GM18502 (cell line): ENCODE data around the gene TRAPPC3L.

Source experiments
- ATAC-seq: cut with Tn5 transposase; IDR thresholded peaks from one replicate; pipeline ENCODE4 v1.9.1; 2021; ENCODE audit warnings: mild to moderate bottlenecking; ENCODE audit not compliant: unreplicated experiment, poor library complexity

TRAPPC3L gene

DNA sequence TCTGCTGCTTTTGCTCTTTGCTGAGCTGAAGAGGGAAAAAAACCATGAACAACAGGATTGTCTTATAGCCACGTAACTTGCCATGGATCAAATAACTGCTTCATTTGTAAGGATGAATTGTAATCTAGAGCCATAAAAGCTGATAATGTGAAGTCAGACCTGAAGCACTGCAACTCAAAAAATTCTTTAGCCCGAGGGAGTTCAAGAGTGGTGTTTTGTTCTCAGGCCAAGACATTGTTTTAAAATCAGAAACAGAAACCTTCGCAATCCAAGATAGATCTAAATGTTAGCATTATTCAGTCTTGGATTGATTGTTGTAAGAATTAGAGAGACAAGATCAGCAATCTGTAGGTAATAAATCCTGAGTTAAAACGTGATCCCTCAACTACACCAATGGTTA, at the start of gene TRAPPC3L:
TRAPPC3L (minus strand) TSS at position 34 of the 400 bp plus-strand sequence. CDS start 170 bp downstream, outside the sequence.
- ATAC-seq, result no peak

DNA sequence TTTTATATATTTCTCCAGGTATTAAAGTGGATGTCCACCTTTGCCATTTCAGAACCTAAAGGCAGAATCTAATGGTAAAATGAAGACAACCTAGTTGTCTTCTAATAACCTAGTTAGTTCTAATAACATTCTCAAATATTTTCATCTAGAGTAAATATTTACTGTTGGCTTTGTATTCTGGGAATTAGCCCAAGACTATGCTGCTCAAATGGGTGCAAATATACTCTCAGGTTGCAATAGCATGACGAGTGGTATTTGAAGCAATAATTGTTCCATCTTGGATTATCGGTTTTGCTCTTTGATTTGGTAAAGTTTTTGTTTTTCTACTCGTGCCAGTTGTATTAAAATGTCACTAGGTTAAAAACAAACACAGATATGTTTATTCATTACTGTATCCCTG, 49.8 kb upstream of the TRAPPC3L start:
- no peak for ATAC-seq

- no peak for ATAC-seq
These were observed 41.3 kb upstream of the TRAPPC3L start for GRCh38 chr6:116586738-116587137.

GRCh38 chr6:116586276-116586675, 40.8 kb upstream of the TRAPPC3L start:
- ATAC-seq, result no peak

DNA sequence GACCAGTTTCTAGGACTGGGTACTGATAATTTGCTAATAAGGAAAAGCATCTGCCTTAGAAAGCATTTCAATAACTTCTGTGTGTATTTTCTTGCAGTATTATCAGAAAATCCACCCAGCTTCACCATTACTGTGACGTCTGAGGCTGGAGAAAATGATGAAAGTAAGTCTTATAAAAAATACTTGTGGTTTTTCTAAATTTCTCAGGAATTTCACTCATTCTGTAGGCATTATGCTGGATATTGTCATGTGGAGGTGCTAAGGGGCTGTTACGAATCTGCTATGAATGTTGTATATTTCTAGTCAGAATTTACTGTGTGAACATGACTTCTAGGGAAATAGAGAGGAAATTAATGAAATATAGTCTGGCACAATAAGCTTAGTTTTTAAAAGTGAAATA, 34.7 kb upstream of the TRAPPC3L start:
- ATAC-seq, result no peak

- no peak for ATAC-seq
These were observed 33.7 kb upstream of the TRAPPC3L start for GRCh38 chr6:116579143-116579542.

DNA sequence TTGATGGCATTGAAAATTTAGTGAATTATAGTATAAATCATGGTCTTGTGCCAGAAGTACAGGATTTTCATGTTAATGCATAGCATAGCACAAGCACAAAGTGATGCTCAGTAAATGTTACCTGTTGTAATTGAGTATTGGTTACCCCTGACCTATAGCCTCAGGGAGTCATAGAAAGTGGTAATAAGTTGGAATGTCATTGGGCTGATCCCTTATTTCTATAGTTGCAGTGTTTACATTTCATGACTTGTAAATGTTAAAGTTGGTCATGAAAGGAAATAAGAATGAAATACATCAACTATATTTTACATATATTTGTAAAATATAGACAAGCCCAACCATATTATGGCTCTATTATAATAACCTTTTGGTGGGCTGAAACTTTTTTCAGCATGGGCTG, 32.9 kb upstream of the TRAPPC3L start:
- ATAC-seq, result no peak

DNA sequence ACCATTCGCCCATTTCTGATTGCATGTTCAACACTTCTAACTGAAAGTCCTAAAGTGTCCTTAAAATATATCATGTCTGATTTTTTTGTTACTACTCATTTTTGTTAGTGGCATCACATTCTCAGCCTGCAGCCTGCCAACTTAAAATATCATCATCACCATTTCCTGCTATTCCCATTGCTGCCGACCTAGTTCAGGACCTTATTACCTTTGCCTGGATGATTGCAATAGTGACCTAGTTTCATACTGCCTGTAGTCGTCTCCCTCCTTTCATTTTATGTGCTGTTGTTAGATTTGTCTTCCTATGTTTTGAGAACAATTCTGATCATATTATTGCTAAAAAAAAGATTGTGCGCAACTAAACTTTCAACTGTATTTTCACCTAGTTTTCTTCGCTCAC, 32.0 kb upstream of the TRAPPC3L start:
- no peak for ATAC-seq

GRCh38 chr6:116575227-116575626, 29.7 kb upstream of the TRAPPC3L start:
- no peak for ATAC-seq

DNA sequence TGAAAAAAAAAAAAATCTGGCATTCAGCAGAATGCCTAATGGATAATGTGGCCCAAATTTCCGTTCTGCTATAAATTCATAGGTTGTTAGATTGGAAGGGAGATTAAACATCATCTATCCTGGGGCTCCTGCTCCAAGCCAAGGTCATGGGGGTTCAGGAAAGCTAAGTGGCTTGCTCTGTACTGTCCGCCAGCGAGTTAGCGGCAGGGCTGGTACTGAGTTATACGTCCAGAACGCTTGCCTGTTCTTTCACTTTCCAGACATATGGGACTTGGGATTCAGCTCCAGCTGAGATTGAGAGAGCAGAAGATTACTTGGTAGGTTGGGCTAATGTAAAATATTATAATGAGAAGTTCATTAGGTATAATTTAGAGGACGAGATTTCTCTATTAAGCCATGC, 26.7 kb upstream of the TRAPPC3L start:
- ATAC-seq, result no peak

- ATAC-seq, result no peak
These were observed 26.2 kb upstream of the TRAPPC3L start for GRCh38 chr6:116571683-116572000.

- ATAC-seq, result peak; percentile 94
These were observed 25.6 kb upstream of the TRAPPC3L start, which contains the start of gene RWDD1 for GRCh38 chr6:116570856-116571682. TSS of gene RWDD1 (plus strand) at chr6:116571504. CDS start at chr6:116571583, 79 bp downstream.

GRCh38 chr6:116568821-116569755, 23.6 kb upstream of the TRAPPC3L start:
- ATAC-seq, result no peak

DNA sequence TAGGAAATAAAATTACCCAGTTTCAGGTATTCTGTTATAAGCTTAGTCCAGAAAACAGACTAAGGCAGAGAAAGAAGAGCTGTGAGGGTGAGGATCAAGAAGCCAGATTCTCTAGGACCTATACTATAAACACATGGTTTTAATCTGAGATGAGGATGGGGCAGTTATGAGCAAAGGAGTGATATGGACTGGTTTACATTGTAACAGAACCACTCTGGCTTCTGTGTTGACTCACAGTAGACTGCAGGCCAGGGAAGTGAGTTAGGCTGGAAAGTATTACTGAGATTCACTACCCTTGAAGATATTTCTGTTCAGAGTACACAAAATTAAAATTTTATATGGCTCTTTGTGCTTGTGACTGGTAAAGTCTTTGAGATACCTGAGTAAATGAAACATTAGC, 22.6 kb upstream of the TRAPPC3L start:
- no peak for ATAC-seq

GRCh38 chr6:116564921-116565872, 19.7 kb upstream of the TRAPPC3L start:
- no peak for ATAC-seq

DNA sequence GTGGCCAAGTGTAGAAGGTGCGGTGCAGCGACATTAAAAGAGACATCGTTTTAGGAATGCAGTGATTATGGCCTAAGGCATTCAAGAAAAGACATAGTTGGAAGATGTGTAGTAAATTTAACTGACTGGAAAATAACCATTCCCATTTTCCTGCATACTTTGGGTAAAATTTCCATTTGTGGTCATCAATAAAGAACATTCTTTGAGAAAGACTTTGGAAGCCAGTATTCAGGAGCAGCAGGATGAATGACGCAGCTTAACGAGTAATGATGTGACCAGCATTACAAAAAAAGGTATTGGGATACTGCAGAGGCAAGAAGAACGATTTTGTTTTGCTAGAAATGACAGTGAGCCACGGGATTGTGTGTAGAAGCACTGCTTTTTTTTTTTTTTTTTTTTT, 18.8 kb upstream of the TRAPPC3L start:
- no peak for ATAC-seq

GRCh38 chr6:116563830-116564229, 18.3 kb upstream of the TRAPPC3L start:
- ATAC-seq, result no peak

DNA sequence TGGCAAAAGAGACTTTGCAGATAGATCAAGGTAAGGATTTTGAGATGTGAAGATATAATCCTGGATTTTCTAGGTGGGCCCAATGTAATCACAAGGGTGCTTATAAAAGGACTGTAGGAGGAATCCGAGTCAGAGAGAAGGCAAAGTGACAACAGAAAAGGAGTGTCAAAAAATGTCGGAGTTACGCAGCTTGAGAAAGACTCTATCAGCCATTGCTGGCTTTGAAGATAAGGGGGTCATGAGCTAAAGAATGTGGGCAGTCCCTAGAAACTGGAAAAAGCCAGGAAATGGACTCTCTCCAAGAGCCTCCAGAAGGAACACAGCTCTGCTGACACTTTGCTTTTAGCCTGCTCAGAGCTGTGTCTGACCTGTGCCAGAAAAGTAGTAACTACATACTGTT, 17.1 kb upstream of the TRAPPC3L start:
- ATAC-seq, result no peak

DNA sequence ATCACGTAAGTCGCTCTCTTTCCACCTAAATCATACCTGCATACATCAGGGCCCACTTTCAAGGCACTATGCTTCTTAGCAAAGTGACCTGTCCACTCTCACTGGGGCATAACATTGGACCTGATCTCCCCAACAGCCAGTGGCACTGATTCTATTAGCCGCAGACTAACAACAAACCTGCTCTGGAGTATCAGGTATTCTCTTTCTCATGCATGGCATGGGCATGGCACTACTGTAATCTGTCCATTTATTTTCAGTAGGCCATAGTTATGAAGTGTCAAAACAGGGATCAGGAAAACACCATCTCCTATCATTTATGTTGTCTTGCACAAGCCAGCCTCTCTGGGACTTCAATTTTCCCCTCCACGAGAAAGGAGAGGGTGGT, 16.5 kb upstream of the TRAPPC3L start:
- no peak for ATAC-seq

DNA sequence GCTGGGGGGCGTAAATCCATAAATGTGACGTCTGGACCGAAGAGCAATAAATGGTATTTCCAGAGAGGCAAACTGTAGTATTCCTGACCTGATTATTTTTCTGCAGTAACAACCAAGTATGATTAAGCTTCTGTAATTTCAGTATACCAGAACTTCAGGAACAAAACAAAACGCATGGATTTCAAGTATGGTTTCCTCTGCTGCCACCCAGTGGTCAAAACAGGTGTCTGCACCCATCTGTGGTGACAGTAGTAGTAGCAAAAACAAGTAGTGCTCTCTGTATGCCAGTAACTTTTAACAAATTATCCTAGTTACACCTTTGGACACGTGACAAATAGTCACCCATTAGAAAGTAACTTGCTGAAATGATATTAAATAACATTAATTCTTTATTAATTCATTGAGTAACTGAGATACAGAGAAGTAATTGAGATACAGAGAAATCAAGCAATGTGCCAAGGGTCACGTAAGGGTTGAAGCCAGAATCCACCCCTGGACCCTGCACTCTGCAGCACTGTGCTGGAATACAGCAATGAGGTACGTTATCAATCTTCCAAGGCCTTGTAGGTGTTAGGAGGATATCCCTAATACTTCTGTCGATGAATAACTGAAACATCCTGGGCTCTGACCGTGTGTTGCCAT, 16.0 kb upstream of the TRAPPC3L start:
- peak; percentile 79 for ATAC-seq
